ENCODE data around the gene PPBP.

The PPBP gene

DNA sequence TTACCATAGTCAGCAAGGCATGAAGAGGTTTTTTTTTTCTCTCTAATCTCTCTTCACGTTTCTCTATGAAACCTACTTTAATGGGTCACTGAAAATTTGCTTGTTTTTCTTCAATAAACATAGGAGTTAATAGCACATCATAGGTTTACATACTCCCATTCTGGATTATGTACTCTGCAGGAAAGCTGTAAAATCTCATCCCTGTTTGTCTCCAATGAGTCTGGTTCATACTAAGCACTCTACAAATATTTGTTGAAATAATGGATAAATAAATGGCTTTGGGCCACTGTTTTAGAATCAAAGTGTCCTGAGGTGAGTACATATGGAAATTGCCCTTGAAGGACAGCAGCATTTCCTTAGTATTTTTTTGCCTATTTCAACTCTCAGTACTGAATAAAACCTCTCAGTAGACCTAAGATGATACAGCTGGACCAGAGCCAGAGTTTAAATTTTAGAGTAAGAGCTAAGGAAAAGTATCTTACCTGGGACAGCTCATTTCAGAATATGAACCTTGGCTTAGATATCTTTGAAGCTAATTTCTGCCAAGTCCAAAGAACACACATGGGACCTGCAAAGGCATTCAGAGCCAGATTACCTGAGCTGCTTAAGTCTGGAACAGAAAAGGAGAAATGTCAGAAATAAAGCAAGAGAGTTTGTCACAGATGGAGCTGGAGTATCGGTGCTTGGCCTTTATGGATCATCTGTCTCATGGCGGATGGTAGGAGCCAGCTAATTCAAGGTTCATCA lies 40.6 kb downstream of the PPBP start:
- Histone ChIP-seq H3K4me1 (ENCODE audit: control insufficient read depth, low read length) (no peaks in the 10 kb centered on the region), H3K4me3 (ENCODE audit: low read length) (no peak overlapping the region), H3K79me2 (ENCODE audit: control insufficient read depth, low read length) (no peaks in the 10 kb centered on the region), H3K9me2 (replicated peaks; ENCODE audit: control insufficient read depth, low read length) (no peaks in the 10 kb centered on the region), H3K9me3 (ENCODE audit: control insufficient read depth, insufficient read depth, low read length) (no peaks in the 10 kb centered on the region), H3K36me3 (ENCODE audit: control insufficient read depth, low read length) (no peaks in the 10 kb centered on the region), H3K27ac (ENCODE audit: low read depth, low read length) (no peak overlapping the region), H4K20me1 (ENCODE audit: control insufficient read depth, insufficient read depth, low read depth, low read length) (no peaks in the 10 kb centered on the region), H3K4me2 (ENCODE audit: low read length) (no peak overlapping the region), H3F3A (ENCODE audit: control insufficient read depth, insufficient read depth) (no peaks in the 10 kb centered on the region), H3K27me3 (ENCODE audit: control insufficient read depth, low read length) (no peaks in the 10 kb centered on the region)
- TF ChIP-seq, protein P1, sequence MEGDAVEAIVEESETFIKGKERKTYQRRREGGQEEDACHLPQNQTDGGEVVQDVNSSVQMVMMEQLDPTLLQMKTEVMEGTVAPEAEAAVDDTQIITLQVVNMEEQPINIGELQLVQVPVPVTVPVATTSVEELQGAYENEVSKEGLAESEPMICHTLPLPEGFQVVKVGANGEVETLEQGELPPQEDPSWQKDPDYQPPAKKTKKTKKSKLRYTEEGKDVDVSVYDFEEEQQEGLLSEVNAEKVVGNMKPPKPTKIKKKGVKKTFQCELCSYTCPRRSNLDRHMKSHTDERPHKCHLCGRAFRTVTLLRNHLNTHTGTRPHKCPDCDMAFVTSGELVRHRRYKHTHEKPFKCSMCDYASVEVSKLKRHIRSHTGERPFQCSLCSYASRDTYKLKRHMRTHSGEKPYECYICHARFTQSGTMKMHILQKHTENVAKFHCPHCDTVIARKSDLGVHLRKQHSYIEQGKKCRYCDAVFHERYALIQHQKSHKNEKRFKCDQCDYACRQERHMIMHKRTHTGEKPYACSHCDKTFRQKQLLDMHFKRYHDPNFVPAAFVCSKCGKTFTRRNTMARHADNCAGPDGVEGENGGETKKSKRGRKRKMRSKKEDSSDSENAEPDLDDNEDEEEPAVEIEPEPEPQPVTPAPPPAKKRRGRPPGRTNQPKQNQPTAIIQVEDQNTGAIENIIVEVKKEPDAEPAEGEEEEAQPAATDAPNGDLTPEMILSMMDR (IDR thresholded peaks at IDR 0.05; ENCODE audit: low read depth, low read length, poor library complexity, severe bottlenecking), result no peak
- TF ChIP-seq EZH2phosphoT487 (IDR thresholded peaks at IDR 0.05; ENCODE audit: borderline replicate concordance, low read length), result no peak

DNA sequence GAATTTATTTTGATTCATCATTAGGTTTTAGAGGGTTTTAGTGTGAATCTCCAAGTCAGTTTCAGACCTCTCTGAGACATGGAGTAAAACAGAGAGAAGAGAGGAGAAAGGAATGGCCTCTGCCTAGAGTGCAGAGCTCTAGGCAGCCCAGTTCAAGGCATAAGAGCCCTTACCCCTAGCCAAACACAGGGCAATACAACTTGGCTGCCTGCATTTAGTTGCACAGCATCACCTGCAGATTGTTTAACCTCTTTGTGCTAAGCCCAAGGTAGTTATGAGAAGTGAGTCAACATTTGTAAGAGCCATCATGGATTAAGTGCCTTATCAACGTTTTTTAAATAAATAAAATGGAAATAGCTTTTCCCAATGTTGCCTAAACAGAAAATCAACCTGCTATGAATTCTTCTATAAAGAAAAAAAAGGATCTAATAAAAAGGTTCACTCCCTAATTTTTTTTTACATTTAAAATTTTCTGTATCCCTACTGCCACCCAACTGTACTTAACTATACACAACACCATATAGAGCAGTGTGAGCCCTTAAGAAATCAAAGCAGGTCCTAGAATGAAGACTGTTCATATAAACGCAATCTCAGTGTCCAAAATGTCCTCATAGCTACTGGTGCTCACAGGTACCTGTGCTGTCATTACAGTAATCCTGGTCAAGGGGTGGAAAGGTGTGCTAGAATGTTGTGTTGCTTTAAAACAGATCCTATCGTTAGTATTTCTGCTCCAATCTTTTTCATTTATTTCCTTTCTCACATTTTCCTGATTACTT lies 42.1 kb downstream of the PPBP start:
- Histone ChIP-seq H3K27ac (ENCODE audit: low read depth, low read length) (no peak overlapping the region), H3K27me3 (ENCODE audit: control insufficient read depth, low read length) (no peaks in the 10 kb centered on the region), H3K79me2 (ENCODE audit: control insufficient read depth, low read length) (no peaks in the 10 kb centered on the region), H4K20me1 (ENCODE audit: control insufficient read depth, insufficient read depth, low read depth, low read length) (no peaks in the 10 kb centered on the region), H3F3A (ENCODE audit: control insufficient read depth, insufficient read depth) (no peaks in the 10 kb centered on the region), H3K9me3 (ENCODE audit: control insufficient read depth, insufficient read depth, low read length) (no peaks in the 10 kb centered on the region), H3K36me3 (ENCODE audit: control insufficient read depth, low read length) (no peaks in the 10 kb centered on the region), H3K4me2 (ENCODE audit: low read length) (no peak overlapping the region), H3K9me2 (replicated peaks; ENCODE audit: control insufficient read depth, low read length) (no peaks in the 10 kb centered on the region), H3K4me1 (ENCODE audit: control insufficient read depth, low read length) (no peaks in the 10 kb centered on the region), H3K4me3 (ENCODE audit: low read length) (no peak overlapping the region)
- TF ChIP-seq, protein P1 (IDR thresholded peaks at IDR 0.05; ENCODE audit: low read depth, low read length, poor library complexity, severe bottlenecking), result no peak
- no peak for TF ChIP-seq EZH2phosphoT487 (IDR thresholded peaks at IDR 0.05; ENCODE audit: borderline replicate concordance, low read length)

DNA sequence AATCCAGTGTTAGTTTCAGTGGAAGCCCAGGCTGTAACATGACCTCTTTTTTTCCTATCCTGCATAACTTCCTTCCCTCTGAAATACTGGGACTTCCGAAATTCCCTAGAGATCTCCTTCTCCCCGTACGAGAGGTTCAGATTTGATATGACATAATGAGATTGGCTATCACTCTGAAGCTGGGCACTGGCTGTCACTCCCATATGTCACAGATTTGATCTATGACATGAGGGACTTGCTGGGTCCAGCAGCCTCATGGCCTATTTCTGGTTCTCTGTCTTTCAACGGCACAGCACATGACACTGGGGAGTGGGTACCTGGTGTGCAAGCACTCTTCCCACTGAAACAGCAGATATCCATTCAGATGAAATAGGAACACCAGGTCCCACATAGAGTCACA lies 42.9 kb downstream of the PPBP start:
- Histone ChIP-seq H3K27ac (ENCODE audit: low read depth, low read length) (no peak overlapping the region), H4K20me1 (ENCODE audit: control insufficient read depth, insufficient read depth, low read depth, low read length) (no peaks in the 10 kb centered on the region), H3K4me1 (ENCODE audit: control insufficient read depth, low read length) (no peaks in the 10 kb centered on the region), H3F3A (ENCODE audit: control insufficient read depth, insufficient read depth) (no peaks in the 10 kb centered on the region), H3K4me3 (ENCODE audit: low read length) (no peak overlapping the region), H3K27me3 (ENCODE audit: control insufficient read depth, low read length) (no peaks in the 10 kb centered on the region), H3K4me2 (ENCODE audit: low read length) (no peak overlapping the region), H3K79me2 (ENCODE audit: control insufficient read depth, low read length) (no peaks in the 10 kb centered on the region), H3K9me2 (replicated peaks; ENCODE audit: control insufficient read depth, low read length) (no peaks in the 10 kb centered on the region), H3K9me3 (ENCODE audit: control insufficient read depth, insufficient read depth, low read length) (no peaks in the 10 kb centered on the region), H3K36me3 (ENCODE audit: control insufficient read depth, low read length) (no peaks in the 10 kb centered on the region)
- TF ChIP-seq, protein P1 (IDR thresholded peaks at IDR 0.05; ENCODE audit: low read depth, low read length, poor library complexity, severe bottlenecking), result no peak
- TF ChIP-seq EZH2phosphoT487 (IDR thresholded peaks at IDR 0.05; ENCODE audit: borderline replicate concordance, low read length), result no peak

Measured in DOHH2 (cell line).